ENCODE results near the gene ILKAP.
A peak's percentile ranks its signal among the peaks of the same experiment; 100 is the strongest.

ILKAP gene

DNA sequence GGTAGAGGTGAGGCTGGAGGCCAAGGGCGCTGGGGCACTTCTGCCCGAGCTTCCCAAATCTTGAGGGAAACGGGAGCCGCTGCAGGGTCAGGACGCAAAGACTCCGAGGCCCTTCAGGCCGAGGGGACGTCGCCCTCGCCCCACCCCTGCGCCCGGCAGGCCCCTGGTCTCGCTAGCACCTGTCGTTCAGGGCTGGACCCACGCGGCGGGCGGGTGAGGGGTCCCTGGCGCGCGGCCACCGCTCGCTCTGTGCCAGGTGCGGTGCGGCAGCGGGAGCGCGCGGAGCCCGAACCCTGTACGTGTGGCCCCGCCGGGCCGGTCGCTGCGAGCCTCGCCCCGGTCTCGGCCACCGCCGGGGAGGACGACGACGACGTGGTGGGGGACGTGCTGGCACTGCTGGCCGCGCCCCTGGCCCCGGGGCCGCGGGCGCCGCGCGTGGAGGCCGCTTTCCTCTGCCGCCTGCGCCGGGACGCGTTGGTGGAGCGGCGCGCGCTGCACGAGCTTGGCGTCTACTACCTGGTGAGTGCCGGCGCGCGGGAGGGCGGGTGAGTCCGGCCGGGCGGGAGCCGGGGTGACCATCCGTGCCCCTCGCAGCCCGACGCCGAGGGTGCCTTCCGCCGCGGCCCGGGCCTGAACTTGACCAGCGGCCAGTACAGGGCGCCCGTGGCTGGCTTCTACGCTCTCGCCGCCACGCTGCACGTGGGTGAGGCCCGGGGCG is 39.9 kb downstream of the ILKAP start:
- no peak for DNase-seq (ENCODE audit: low spot score)

DNA sequence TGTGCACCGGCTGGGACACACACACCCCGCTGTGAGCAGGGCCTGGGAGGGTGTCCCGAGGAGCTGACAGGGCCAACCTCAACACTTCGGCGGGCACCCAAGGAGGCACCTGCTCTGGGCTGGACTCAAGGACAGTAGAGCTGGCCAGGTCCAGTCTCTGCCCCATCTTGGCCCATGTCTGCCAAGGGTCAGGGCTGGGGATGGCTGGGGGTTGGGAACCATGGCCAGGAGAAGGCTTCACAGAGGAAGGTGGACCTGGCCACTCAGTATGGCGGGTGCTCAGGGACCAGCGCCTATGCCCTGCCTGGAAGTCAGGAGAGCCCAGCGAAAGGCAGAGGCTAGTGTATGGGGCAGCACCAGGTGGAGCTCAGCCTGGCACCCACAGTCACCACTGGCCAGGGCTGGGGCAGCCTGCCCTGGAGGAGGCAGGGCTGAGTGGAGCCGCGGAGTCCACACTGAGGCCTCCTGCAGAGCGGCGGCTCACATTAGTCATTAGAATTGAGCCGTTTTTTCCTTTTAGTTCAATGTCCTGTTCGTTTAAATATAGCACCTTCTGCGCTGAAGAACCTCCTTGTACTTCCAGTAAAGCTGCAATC is 40.6 kb downstream of the ILKAP start:
- DNase-seq (ENCODE audit: low spot score): no peak

DNA sequence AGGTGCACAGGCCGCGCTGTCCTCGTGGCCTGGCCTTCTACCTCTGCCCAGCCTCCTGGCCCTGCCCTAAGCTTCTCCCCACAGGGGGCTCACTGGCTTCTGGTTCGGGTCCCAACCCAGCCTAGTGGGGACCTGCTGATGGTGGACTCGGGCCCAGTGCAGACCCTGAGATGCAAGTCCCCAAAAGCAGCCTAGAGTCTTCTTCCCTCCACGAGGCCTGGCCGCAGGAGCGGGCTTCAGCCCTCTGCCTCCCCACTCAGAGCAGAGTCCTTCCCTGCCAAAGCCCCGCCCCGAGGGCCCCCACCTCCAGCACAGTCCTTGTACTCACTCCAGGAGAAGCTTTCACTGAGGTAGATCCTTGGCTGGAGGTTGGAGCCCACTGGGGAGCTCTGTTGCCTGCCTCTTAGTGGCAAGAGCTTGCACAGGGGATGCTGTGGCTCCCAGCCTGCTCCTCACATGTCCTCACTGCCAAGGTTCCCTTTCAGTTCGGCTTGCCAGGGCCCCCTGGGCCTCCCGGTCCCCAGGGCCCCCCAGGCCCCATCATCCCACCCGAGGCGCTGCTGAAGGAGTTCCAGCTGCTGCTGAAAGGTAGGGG is 41.1 kb downstream of the ILKAP start:
- no peak for DNase-seq (ENCODE audit: low spot score)

DNA sequence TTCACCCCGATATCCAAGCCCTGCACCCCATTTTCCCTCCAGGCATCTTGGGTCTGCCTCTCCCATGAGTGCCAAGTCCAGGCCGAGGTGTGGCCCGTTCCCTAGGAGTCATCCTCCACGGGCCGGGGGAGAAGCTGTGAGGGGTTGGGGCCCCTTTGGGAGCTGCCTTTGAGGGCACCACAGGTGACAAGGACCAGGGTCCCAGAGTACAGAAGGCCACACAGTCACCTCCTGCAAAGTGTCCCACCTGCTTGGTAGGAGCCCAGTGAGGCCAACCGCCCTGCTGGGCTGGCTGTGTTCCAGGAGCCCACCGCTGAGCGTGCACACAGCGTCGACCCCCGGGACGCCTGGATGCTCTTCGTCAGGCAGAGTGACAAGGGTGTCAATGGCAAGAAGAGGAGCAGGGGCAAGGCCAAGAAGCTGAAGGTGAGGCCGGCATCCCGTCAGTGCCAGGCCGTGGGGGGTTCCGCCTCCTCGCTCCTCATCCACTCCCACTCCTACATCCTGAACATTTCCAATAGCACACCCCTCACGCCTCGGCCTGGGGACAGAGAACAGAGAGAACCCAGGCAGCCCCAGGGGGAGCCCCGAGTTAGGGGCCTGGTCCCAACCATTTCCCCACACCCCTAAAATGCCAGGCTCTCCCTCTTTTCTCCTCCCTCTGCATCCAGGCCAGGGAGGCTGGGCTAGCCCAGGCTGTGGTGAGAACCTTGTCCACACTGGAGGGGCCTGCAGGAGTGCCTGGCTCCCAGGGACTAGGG is 42.0 kb downstream of the ILKAP start:
- DNase-seq (ENCODE audit: low spot score): no peak

DNA sequence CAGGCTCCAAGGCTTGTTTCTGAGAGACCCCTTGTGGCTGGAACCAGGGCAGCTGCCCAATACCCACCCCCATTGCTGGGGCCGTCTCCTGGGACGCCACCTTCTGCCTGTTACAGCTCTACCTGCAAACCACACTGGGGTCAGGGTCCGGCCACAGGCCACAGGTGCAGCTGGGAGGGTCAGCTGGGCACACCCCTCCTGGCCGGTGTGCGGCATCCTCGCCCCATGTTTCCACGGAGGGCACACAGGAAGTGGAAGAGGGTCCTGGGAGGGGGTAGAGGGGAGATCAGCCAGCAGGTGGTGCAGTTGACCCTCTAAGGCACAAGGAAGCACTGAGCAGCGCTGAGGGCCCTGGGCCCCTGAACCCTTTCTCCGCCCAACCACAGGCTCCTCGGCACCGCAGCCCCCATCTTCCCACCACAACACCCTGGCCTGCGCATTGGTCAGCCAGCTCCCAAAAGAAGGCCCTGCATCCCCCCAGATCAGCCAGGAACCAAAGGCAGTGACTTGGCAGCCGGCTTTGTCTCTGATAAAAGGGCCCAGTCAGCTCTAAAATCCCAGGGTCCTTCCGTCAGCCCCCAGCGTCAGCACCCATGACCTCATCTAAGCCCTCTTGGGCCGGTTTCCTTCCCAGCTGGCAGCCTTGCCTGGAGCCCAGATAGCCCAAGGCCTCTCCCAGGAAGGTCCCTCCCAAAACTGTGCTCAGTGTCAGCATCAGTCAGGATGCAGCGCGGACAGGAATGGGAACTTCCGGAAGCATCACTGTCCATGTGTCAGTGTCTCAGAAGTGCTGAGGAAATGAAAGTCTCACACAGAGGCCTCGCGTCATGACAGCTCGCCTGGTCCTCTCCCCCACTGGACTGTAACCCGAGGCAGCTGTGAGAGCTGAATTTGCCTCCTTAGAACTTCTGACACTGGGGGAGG is 43.0 kb downstream of the ILKAP start:
- DNase-seq (ENCODE audit: low spot score): no peak

DNA sequence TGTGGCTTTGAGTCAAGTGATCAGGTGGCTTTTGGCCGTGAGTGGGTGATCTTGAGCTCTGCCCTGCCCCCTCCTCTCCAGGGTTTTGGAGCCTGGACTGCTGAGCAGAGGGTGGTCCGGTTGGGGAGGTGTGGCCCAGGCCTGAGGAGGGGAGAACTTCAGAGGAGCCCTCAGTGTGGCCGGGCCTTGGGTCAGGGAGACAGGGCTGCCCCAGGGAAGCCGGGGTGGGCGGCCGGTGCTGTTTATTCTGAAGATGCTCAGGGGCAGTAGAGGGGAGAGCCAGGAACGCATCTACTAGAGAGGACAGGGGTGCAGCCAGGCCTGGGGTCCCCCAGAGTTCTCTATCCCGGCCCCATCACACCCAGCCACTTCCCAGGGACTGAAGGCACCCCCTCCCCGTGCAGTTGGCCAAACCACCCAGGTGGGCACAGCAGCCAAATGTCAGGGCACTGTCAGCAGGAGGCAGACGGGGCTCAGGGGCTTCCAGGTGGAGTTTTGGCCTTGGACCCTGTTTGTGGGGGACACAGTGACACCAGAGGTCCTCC is 43.8 kb downstream of the ILKAP start:
- DNase-seq (ENCODE audit: low spot score): no peak

DNA sequence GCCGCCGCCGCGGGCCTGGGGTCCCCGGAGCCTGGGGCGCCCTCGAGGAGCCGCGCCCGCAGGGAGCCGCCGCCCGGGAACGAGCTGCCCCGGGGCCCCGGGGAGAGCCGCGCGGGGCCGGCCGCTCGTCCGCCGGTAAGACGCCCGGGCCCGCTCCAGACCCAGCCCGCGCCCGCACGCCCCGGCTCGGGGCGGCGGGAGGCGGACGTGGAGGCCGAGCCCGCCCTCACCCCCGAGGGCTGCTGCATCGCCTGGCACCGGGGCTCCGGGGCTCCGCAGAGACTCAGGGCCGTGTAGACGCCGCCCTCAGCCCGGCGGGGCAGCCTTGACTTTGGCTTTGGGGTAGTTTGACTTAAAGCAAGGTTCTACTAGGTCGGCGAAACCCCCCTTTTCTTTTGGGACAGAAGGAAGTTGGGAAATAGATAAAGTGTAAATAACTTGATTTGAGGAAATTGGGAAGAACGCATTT is 44.4 kb downstream of the ILKAP start:
- no peak for DNase-seq (ENCODE audit: low spot score)

DNA sequence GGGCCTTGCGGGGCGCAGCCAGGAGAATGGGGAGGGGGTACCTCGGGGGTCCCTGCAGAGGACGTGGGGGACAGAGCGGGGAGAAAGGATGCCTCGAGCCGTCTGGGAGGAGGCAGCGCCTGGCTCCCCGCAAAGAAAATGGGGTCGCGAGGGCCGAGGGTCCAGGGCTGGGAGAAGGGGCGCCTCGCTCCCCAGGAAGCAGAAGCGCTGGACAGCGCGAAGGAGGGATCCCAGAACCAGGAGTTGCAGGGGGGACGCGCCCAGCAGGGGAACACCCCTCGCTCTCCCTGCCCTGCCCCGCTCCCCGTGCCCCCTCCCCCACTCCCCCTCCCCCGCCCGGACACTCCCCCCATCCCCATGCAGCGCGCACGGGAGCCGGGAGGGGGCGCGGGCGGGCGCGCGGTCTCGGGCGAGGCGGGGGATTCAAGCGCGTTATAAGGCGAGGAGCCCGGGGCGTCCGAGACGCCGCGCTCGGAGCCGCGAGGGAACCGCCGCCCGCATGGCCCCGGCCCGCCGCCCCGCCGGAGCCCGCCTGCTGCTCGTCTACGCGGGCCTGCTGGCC is 44.9 kb downstream of the ILKAP start, which contains the start of gene ERFE:
Gene ERFE (plus strand): TSS at position 462 of the 562 bp plus-strand sequence. CDS start 38 bp downstream, at position 500.
- peak; percentile 37 for DNase-seq (ENCODE audit: low spot score)

DNA sequence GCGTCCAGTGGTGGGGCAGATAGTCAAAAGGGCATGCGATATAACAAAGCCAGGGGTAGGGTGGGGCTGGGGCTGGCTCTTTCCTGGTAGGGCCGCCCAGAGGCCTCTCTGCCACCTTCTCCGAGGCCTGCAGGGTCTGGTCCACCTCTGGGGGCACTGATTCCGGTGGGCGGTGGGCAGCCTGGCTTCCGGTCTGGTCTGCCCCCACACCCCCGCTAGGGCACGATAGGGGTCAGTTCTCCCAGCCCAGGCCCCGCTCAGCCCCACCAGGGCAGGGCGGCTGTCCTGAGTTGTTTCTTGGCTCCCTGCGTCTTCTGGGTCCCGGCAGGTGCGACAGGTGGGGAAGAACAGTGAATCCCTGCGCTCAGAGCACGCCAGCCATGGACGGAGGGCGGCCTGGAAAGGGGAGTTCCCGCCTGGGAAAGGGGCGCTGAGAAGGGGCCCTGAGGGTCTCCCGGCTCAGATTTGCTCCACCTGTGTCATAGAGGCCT is 45.4 kb downstream of the ILKAP start:
- no peak for DNase-seq (ENCODE audit: low spot score)

DNA sequence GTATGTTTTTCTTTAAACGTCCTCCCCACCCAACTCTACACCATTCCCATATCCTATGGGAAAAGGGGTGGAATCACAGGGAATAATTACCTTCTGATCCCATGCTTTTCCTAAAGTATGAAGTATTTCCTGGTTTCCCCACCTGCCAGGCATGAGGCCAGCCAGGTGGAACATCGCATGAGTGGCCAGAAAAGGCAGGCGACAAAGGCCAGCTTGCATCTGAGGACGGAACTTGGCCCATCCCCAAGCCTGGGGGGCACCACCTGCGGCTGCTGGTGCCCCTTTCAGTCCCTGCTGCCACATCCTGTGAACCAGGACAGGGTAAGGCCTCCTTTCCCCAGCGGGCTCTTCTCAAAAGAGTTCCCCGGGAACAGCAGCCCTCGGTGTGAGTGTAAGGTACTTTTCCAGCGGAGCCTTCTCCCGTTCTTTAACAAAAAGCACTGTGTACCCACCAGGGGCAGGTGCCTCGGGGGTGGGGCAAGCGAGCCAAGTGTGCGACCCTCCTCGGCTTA is 45.9 kb downstream of the ILKAP start:
- no peak for DNase-seq (ENCODE audit: low spot score)

DNA sequence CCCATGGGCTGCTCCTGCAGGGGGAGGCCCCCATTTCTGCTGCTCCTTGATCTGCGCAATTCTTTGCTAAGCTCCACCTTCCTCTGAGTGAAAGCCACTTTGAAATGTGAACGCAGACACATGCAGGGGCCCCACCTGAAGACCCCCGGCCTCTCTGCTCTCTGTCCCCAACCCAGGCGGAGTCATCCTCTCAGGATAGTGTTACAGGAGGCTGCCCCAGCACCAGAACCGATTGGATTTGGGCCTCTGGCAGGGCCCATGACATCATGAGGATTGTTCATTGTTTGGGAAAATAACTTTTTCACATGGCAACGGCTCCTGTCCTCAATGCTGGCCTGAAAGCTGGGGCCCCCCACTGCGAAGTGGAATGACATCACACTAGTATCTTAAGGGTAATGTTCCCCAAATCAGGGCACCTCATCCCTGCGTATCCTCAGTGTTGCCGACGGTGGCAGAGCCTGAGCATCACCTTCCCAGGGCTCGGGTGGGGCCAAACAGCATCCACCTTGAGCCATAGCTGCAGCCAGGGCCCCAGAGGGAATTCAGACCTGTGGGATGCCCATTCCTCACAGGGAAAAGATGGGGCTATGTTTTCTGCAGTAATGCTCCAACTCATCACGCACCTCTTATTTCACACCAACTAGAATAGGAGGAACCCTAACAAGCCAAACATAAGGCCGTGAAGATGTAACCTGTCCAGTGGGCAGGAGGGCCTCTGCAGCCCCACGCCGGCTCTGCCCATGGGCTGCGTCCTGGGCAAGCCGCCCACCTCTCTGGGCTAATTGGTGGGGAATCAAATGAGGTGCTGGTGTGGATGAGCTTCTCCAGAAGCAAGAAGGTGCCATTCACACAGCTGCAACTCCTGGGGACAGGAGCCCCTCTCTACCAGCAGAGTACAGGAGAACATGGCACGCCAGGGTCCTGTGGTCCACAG is 47.5 kb downstream of the ILKAP start:
- no peak for DNase-seq (ENCODE audit: low spot score)

DNA sequence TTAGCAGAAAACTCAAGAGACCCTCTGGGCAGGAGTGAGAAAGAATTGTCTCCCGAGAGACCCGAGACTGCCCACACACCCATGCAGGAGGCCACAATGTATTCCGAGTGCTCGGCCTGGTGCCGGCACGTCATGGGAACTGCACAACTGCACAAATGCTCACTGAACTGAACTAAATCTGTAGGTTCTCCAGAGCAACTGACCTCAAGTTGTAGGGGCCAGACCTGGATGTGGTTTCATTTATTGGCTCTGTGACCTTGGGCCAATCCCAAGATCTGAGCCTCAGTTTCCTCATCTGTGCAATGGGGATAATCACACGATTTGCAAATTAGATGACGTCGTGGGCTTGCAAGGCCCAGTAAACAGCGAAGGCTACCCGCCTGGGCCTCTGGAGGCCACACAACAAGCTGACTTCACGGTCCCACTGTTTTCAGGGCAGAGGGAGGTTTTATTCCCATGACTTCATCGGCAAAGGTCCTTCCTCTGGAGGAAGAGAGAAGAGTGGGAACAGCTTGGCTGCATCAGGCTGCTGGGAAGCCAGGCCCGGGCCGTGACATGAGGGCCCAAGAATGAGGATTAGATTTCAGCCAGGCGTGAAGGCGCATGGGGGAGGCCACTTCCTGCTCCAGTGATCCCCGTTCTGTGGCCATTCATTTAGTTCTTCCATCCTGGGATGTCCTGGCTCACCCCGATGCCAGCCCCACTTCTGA is 48.3 kb downstream of the ILKAP start:
- DNase-seq (ENCODE audit: low spot score): no peak

DNA sequence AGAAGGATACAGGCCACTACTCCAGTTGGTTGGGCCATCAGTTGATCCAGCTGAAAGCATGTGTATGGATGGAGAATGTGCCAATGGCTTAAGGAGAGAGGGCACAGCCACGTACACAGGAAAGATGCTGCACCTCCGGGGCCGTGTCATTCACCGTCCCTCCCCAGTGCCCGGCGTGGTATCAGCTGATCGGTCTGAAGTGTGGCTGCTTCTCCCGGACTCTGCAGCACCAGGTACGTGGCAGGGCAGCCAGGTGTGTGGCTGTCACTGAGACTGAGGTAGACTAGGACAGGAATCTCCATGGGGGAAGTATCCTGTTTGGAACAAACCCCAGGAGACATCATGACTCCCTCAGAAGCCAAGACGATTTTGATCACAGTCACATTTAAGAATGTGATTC is 48.9 kb downstream of the ILKAP start:
- DNase-seq (ENCODE audit: low spot score): no peak

DNA sequence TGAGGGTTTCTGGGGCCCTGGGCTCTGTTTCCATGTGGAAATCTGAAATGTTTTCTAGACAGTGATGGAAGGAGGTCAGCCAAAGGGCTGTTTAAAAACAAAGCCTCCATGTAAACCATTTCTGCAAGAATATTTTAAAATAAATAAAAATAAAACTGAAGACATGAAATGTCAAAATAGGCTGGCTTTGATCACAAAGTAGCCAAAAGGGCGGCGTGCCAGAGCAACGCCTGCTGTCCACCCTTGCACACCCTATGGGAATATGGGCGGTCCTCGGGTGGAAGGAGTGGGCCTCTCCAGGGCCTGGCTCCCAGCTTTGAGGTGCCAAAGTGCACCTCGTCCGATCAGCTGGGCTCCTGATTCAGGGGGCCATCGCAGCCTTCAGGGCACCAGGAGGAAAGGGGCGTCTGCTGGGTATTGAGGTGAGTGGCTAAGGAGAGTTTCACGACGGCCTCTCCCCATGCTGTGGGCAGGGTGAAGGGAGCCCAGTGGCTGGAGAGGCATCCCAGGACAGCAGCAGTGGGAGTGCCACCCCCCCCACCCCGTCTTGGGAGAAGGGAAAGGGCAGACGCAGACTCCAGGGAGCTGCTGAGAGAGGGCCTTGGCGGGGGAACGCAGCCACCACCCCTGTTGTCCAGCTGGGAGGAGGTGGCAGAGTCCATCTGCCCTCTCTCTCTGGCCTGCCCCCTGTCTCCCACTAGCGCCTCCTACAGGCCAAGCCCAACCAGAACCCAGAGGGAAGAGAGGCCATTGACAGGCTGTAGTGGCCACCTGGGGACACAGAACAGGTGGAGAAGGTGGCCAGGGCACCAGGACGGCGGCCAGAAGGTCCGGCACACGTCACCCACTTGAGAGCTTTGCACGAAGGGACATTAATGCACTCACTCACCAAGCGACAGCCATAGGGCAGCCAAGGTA is 50.5 kb downstream of the ILKAP start:
- DNase-seq (ENCODE audit: low spot score): no peak

DNA sequence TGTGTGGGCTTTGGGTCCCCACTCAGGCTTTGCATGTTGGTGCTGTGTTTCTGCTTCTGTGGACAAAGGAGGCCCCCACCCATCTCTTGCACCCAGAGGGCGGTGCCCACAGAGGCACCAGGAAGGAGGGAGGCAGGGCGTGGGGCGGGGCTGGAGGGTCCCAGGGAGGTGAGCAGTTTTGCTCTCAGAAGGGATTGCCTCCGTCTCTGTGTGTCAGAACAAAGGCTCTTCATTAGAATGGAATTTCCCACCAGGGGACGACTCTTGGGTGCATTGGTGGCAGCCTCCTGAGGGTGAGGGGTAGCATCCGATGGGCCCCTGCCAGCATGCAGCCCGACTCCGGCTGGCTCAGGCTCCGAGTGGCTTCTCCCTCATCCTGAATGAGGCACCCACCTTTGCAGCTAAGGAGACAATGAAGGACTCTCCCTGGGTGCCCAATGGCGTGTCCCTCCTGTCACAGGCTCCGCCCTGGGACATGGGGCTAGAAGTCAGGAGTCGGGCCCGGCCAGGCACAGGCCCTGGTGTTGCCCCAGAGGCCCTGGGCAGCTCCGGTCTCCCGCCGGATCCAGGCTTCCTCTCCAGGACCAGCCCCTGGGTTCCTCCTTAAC is 51.8 kb downstream of the ILKAP start:
- DNase-seq (ENCODE audit: low spot score): no peak

DNA sequence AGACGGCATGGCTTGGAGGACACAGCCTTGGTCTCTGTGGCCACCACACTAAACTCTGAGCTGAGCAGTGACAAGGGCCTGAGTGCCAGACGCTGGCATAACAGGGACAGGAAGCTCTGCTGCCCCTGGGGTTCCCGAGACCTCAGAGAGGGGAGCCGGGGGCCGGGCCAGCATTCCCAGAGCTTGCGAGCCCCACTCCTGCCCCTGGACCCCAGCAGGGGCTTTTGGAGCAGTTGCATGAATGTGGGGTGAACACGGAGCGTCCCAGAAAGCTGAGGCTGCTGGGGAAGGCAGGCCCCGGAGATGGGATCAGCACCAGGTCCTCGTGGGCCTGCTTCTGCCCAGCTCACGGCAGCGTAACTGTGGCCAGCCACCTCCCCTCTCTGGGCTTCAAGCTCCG is 52.3 kb downstream of the ILKAP start:
- no peak for DNase-seq (ENCODE audit: low spot score)

DNA sequence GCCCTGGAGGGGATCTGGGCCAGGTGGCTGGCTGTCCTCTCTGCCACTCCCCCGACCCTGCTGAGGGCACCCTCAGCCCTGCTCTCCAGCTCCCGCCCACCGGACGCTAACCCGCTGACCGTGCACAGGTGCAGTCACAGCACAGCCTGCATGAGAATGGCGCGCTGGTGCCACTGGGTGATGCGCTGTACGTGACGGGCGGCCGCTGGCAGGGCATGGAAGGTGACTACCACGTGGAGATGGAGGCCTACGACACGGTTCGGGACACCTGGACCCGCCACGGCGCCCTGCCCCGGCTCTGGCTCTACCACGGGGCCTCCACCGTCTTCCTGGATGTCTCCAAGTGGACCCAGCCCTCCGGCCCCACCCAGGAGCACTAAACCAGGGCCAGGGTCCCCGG is 52.8 kb downstream of the ILKAP start:
- DNase-seq (ENCODE audit: low spot score): no peak

Data from activated CD4-positive, alpha-beta T cell treated with anti-CD3 and anti-CD28 coated beads, Interleukin-2, Interleukin-4, amounts not matched to agents 100 ng/mL and 50 ng/mL, durations not matched to agents 16 hours and 8 hours (primary cell).